22Rv1 (cell line): ENCODE measurements around the gene RAB11FIP3.

Source experiments
- CTCF ChIP-seq: fragments of 450-650 bp; IDR thresholded peaks from 2 replicates; pipeline ENCODE4 v1.5.1; 2017; ENCODE audit warnings: mild to moderate bottlenecking
- ZFX ChIP-seq: fragments of 450-650 bp; IDR thresholded peaks from 2 replicates; pipeline ENCODE4 v1.6.1; 2017; ENCODE audit warnings: antibody characterized with exemption, borderline replicate concordance

GRCh38 chr16:535446-536405 is 110.3 kb downstream of the RAB11FIP3 start:
- no peak for TF ChIP-seq CTCF
- TF ChIP-seq ZFX, result no peak
